Smooth muscle cell (in vitro differentiated cells): ENCODE results near the gene CCDC27. TPM values are rescaled to one million over a fixed set of nuclear protein-coding genes. Genes with fewer than 3 reads are reported as not detected.

ENCODE experiments used
- DNase-seq: peaks from one replicate; lab custom pipeline; 2025; ENCODE audit not compliant: unreplicated experiment; lab: John Stamatoyannopoulos, UW
- H2AFZ ChIP-seq: fragments of 200-600 bp; sonication (generic); 2 replicates; pipeline ENCODE4 v1.6.0; 2016; ENCODE audit warnings: antibody characterized with exemption, low read depth, mild to moderate bottlenecking
- H3F3A ChIP-seq: fragments of 200-600 bp; sonication (generic); 2 replicates; pipeline ENCODE4 v1.6.0; 2017; ENCODE audit warnings: antibody characterized with exemption, low read depth
- H3K27ac ChIP-seq: fragments of 200-600 bp; sonication (generic); 2 replicates; pipeline ENCODE4 v1.5.1; 2016; ENCODE audit warnings: low read depth, mild to moderate bottlenecking
- H3K27me3 ChIP-seq: fragments of 200-600 bp; sonication (generic); 2 replicates; pipeline ENCODE4 v1.6.1; 2016; ENCODE audit warnings: low read depth, mild to moderate bottlenecking
- H3K36me3 ChIP-seq: fragments of 200-600 bp; sonication (generic); 2 replicates; pipeline ENCODE4 v1.5.1; 2016; ENCODE audit warnings: low read depth
- H3K4me1 ChIP-seq: fragments of 200-600 bp; sonication (generic); 2 replicates; pipeline ENCODE4 v1.5.1; 2016; ENCODE audit warnings: low read depth
- H3K4me2 ChIP-seq: fragments of 200-600 bp; sonication (generic); 2 replicates; pipeline ENCODE4 v1.6.0; 2016; ENCODE audit warnings: mild to moderate bottlenecking
- H3K4me3 ChIP-seq: fragments of 200-600 bp; sonication (generic); 2 replicates; pipeline ENCODE4 v1.5.1; 2016; ENCODE audit warnings: mild to moderate bottlenecking
- H3K79me2 ChIP-seq: fragments of 200-600 bp; sonication (generic); 2 replicates; pipeline ENCODE4 v1.6.0; 2016; ENCODE audit warnings: low read depth, mild to moderate bottlenecking
- H3K9ac ChIP-seq: fragments of 200-600 bp; sonication (generic); 2 replicates; pipeline ENCODE4 v1.6.0; 2016; ENCODE audit warnings: low read depth
- H3K9me3 ChIP-seq: fragments of 200-600 bp; sonication (generic); replicated peaks from 2 replicates; pipeline ENCODE4 v1.5.1; 2016; ENCODE audit warnings: low read depth
- H4K20me1 ChIP-seq: fragments of 200-600 bp; sonication (generic); 2 replicates; pipeline ENCODE4 v1.6.0; 2016; ENCODE audit warnings: low read depth
- CTCF ChIP-seq: fragments of 200-600 bp; sonication (generic); IDR thresholded peaks from 2 replicates; pipeline ENCODE4 v1.5.1; 2017; ENCODE audit warnings: borderline replicate concordance, mild to moderate bottlenecking, antibody characterized with exemption; ENCODE audit not compliant: insufficient read depth, poor library complexity, severe bottlenecking
- WGBS: methylation state at CpG from one replicate; pipeline ENCODE4 v1.1.7; 2016; ENCODE audit warnings: low lambda C conversion rate; 5-methylcytosine and 5-hydroxymethylcytosine counted together
- polyA plus RNA-seq: library from polyadenylated mRNA; unstranded; fragments of >200 nt; fragmentation: Nextera tagmentation; extraction: Ambion mirVana; gene quantifications from 2 replicates; pipeline ENCODE4 v1.2.1, GENCODE V29; 2016
- total RNA-seq: library from RNA; depleted of rRNA; stranded (reverse); fragments of >200 nt; gene quantifications from 2 replicates; pipeline ENCODE4 v1.2.3, GENCODE V29; 2014

CCDC27 gene
- total and polyA plus RNA-seq, 2 experiments from 2014 or later, result not detected

GRCh38 chr1:3775490-3776230 lies 23.4 kb downstream of the CCDC27 start:
- Histone ChIP-seq H3K27me3 (no peaks in the 10 kb centered on the region), H3K4me2 (peak overlapping the region; percentile 48), H3K9ac (no peak overlapping the region), H3K27ac (no peak overlapping the region), H3K4me1 (peaks cover 15% of the 10 kb centered on the region), H4K20me1 (no peaks in the 10 kb centered on the region), H3K9me3 (no peaks in the 10 kb centered on the region), H2AFZ (no peak overlapping the region), H3K36me3 (no peaks in the 10 kb centered on the region), H3F3A (peaks cover 3% of the 10 kb centered on the region), H3K79me2 (no peaks in the 10 kb centered on the region), H3K4me3 (no peak overlapping the region)
- 49% methylated on average over 27 of the region's 27 CpGs for WGBS
- DNase-seq, result peak; percentile 20
- peak; percentile 11 for TF ChIP-seq CTCF

- no peak overlapping the region for H2AFZ ChIP-seq
- H3K27me3 ChIP-seq, result no peaks in the 10 kb centered on the region
- no peak overlapping the region for H3K4me2 ChIP-seq
- no peaks in the 10 kb centered on the region for H3K9me3 ChIP-seq
- no peak overlapping the region for H3K4me3 ChIP-seq
- H3K79me2 ChIP-seq, result no peaks in the 10 kb centered on the region
- no peaks in the 10 kb centered on the region for H4K20me1 ChIP-seq
- H3K27ac ChIP-seq, result no peak overlapping the region
- H3K36me3 ChIP-seq, result peaks cover 3% of the 10 kb centered on the region
- DNase-seq, result no peak
- 89% methylated on average over 16 of the region's 21 CpGs for WGBS
- H3F3A ChIP-seq, result peaks cover 3% of the 10 kb centered on the region
- peaks cover 15% of the 10 kb centered on the region for H3K4me1 ChIP-seq
- no peak overlapping the region for H3K9ac ChIP-seq
- no peak for TF ChIP-seq CTCF
Measured at GRCh38 chr1:3776231-3776961, 24.1 kb downstream of the CCDC27 start.

- Histone ChIP-seq H3K9ac (no peak overlapping the region), H3K36me3 (peaks cover 5% of the 10 kb centered on the region), H4K20me1 (no peaks in the 10 kb centered on the region), H3K79me2 (no peaks in the 10 kb centered on the region), H3K27me3 (no peaks in the 10 kb centered on the region), H3K9me3 (no peaks in the 10 kb centered on the region), H3F3A (peaks cover 3% of the 10 kb centered on the region), H3K27ac (no peak overlapping the region), H3K4me2 (no peak overlapping the region), H3K4me3 (no peak overlapping the region), H2AFZ (no peak overlapping the region), H3K4me1 (peaks cover 12% of the 10 kb centered on the region)
- DNase-seq, result no peak
- no peak for TF ChIP-seq CTCF
- WGBS, result 86% methylated on average over 10 of the region's 10 CpGs
Measured at GRCh38 chr1:3777078-3777547, 24.9 kb downstream of the CCDC27 start.
